Sigmoid colon (tissue), 7 donors: ENCODE results near the gene RELN. TPM values are rescaled to one million over a fixed set of nuclear protein-coding genes. Genes with fewer than 3 reads are reported as not detected.

Experiments
- DNase-seq: peaks from one replicate; pipeline ENCODE4 v3.0.0-alpha.2; 2019
- H3K27ac ChIP-seq, 4 donors: fragments of 200-600 bp; sonication (generic); one replicate each; pipeline ENCODE4 v1.5.1; 2016 to 2019; ENCODE audit warnings: mild to moderate bottlenecking in 1 of 4
- H3K27me3 ChIP-seq, 3 donors: fragments of 200-600 bp; sonication (generic); one replicate each; pipeline ENCODE4 v1.5.1; 2019; ENCODE audit warnings: mild to moderate bottlenecking in 1 of 3
- H3K36me3 ChIP-seq, 4 donors: fragments of 200-600 bp; sonication (generic); one replicate each; pipeline ENCODE4 v1.5.1; 2016 to 2019
- H3K4me1 ChIP-seq, 4 donors: fragments of 200-600 bp; sonication (generic); one replicate each; pipeline ENCODE4 v1.5.1; 2017 to 2019
- H3K4me3 ChIP-seq, 4 donors: fragments of 200-600 bp; sonication (generic); one replicate each; pipeline ENCODE4 v1.5.1; 2017 to 2019; ENCODE audit warnings: mild to moderate bottlenecking in 2 of 4, moderate library complexity in 1 of 4
- H3K9me3 ChIP-seq, 4 donors: fragments of 200-600 bp in 3 of 4; sonication (generic) in 3 of 4; one replicate each; pipeline versions ENCODE4 v1.5.1 to v1.6.1; 2013 to 2019
- EP300 ChIP-seq, 4 donors: sonication (generic); formaldehyde crosslinking; IDR thresholded peaks; one replicate each; pipeline ENCODE4 v1.6.1; 2017; ENCODE audit warnings: antibody characterized with exemption in 4 of 4
- POLR2A ChIP-seq, 2 donors: fragments of 450-650 bp; IDR thresholded peaks; one replicate each; pipeline ENCODE4 v1.6.1; 2016; ENCODE audit warnings: antibody characterized with exemption in 2 of 2, mild to moderate bottlenecking in 2 of 2, moderate library complexity in 2 of 2
- POLR2AphosphoS5 ChIP-seq, 4 donors: sonication (generic); formaldehyde crosslinking; IDR thresholded peaks; one replicate each; pipeline ENCODE4 v1.6.1; 2017; ENCODE audit warnings: antibody characterized with exemption in 4 of 4
- WGBS, 2 donors: extraction: QIAGEN DNeasy Blood & Tissue Kit; methylation state at CpG; one replicate each; pipeline ENCODE4 v1.1.7; 2013; 5-methylcytosine and 5-hydroxymethylcytosine counted together
- intact Hi-C: fragments of 100-400 bp; cut with DNase I; formaldehyde crosslinking; loops from one replicate; pipeline ENCODE4 v1.15.1; 2023
- polyA plus RNA-seq, 3 donors: library from polyadenylated mRNA; stranded (reverse); fragments of 200-250 nt; gene quantifications; one replicate each; pipeline ENCODE4 v1.2.3, GENCODE V29; 2013
- total RNA-seq, 4 donors: library from RNA; depleted of rRNA; stranded (reverse); fragments of >200 nt; gene quantifications; one replicate each; pipeline ENCODE4 v1.1.0, GENCODE V29; 2016
- TF ChIP-seq, protein P1 (sequence below), 4 experiments: fragments of 450-650 bp in 3 of 4; fragments of 200-600 bp in 1 of 4; IDR thresholded peaks; one replicate each; pipeline ENCODE4 v1.5.1; 2016 to 2019; ENCODE audit warnings: antibody characterized with exemption in 4 of 4, mild to moderate bottlenecking in 3 of 4, moderate library complexity in 2 of 4
- donor health status: healthy with polysubstance abuse.
- donor health status: Bipolar disorder and iron deficiency.
- donor health status: healthy.

Gene RELN
- total and polyA plus RNA-seq, 7 donors, result under 0.01 to 9.2 (median 4.3) TPM; not detected in 1

DNA sequence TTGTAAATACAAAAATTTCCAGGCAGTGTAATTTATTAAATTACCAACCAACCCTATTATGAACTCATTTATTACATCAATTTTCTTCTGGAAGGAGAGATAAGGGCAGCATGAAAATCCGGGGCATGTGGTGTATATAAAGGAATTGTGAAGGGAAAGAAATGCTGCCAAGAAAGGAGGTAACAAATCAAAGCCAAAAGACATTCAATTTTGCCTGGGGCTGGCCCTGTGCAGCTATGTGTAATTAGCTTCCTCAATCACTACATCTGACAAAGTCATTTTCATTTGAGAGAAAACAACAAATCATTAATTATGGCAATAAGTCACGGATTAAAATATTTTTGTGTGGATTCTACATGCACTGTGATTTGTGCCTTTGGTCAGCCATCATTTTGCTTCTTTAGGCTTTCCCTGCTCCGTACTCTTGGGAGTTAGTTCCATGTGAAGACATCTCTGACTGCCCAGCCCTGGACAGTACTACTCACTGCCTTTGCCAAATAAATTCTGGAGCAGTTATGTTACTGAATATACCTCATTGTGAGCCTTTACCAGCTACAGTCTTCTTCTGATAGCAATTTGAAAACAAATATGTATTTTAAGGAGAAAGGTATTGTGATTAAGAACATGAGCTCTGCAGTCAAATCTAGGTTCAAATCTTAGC is 191.7 kb downstream of the RELN start:
- DNase-seq, result no peak
- TF ChIP-seq POLR2A (IDR thresholded peaks at IDR 0.05) (no peak), EP300 (IDR thresholded peaks at IDR 0.05) (no peak), POLR2AphosphoS5 (IDR thresholded peaks at IDR 0.05) (no peak)
- TF ChIP-seq, protein P1, sequence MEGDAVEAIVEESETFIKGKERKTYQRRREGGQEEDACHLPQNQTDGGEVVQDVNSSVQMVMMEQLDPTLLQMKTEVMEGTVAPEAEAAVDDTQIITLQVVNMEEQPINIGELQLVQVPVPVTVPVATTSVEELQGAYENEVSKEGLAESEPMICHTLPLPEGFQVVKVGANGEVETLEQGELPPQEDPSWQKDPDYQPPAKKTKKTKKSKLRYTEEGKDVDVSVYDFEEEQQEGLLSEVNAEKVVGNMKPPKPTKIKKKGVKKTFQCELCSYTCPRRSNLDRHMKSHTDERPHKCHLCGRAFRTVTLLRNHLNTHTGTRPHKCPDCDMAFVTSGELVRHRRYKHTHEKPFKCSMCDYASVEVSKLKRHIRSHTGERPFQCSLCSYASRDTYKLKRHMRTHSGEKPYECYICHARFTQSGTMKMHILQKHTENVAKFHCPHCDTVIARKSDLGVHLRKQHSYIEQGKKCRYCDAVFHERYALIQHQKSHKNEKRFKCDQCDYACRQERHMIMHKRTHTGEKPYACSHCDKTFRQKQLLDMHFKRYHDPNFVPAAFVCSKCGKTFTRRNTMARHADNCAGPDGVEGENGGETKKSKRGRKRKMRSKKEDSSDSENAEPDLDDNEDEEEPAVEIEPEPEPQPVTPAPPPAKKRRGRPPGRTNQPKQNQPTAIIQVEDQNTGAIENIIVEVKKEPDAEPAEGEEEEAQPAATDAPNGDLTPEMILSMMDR (IDR thresholded peaks at IDR 0.05), result no peak
- no peaks in the 10 kb centered on the region for H3K27me3 ChIP-seq
- H3K27ac ChIP-seq, result no peak overlapping the region
- intact Hi-C loops, result no loop called here
- WGBS, 2 donors, result 62 to 75% methylated on average over 3 of the region's 3 CpGs
- H3K4me3 ChIP-seq, result no peak overlapping the region
- H3K4me1 ChIP-seq, result no peaks in the 10 kb centered on the region
- no peaks in the 10 kb centered on the region for H3K36me3 ChIP-seq
- H3K9me3 ChIP-seq, result no peaks in the 10 kb centered on the region

DNA sequence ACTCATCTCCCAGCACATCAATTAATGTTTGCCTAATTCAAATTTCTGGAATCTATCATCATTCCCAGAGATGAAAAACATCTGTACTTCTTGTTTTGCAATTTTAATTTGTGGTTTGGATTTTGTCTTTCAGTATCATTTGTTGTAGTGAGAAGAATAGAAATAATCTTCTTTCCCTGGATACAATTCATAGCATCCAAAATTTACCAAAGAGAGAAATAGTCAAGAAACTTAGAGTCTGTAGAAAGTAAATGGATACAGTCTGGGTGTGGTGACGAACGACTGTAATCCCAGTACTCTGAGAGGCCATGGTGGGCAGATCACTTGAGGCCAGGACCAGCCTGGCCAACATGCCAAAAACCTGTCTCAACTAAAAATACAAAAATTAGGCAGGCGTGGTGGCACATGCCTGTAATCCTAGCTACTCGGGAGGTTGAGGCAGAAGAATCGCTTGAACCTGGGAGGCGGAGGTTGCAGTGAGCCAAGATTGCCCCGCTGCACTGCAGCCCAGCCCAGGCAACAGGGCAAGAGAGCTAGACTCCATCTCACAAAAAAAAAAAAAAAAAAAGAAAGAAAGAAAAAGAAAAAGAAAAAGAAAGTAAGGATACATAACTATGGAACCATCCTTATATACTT is 193.0 kb downstream of the RELN start:
- intact Hi-C loops, result no loop called here
- Histone ChIP-seq H3K27ac (no peak overlapping the region), H3K36me3 (no peaks in the 10 kb centered on the region), H3K9me3 (peaks cover 0 to 3% (median 0%) of the 10 kb centered on the region in 4 donors), H3K27me3 (no peaks in the 10 kb centered on the region), H3K4me3 (no peak overlapping the region), H3K4me1 (no peaks in the 10 kb centered on the region)
- TF ChIP-seq, protein P1 (IDR thresholded peaks at IDR 0.05), result no peak
- TF ChIP-seq POLR2AphosphoS5 (IDR thresholded peaks at IDR 0.05), result no peak
- no peak for TF ChIP-seq EP300 (IDR thresholded peaks at IDR 0.05)
- no peak for TF ChIP-seq POLR2A (IDR thresholded peaks at IDR 0.05)
- WGBS, 2 donors, result 90 to 93% methylated on average over 7 of the region's 7 CpGs
- no peak for DNase-seq

DNA sequence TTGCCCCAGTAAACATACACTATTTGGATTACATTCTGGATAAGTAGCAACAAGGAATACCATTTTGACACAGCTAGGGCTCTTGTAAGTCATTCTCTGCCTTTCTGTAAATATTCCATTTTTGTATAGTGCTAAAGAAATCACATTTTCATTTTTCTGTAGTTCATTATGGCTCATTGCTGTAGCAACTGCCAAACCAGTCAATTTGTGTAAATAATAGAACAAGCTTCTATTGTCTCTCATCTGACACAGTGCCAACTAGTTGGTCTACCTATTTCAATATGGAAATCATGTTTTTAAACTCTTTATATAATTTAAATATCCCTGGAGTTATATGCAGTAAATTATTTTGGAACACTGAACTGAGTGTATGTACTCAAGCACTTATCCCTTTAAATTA is 193.7 kb downstream of the RELN start:
- no peaks in the 10 kb centered on the region for H3K36me3 ChIP-seq
- intact Hi-C loops, result no loop called here
- H3K9me3 ChIP-seq, result peaks cover 0 to 3% (median 0%) of the 10 kb centered on the region in 4 donors
- DNase-seq, result no peak
- no peak for TF ChIP-seq POLR2A (IDR thresholded peaks at IDR 0.05)
- no peak for TF ChIP-seq EP300 (IDR thresholded peaks at IDR 0.05)
- no peak for TF ChIP-seq POLR2AphosphoS5 (IDR thresholded peaks at IDR 0.05)
- TF ChIP-seq, protein P1 (IDR thresholded peaks at IDR 0.05), result no peak
- no peaks in the 10 kb centered on the region for H3K4me1 ChIP-seq
- no peaks in the 10 kb centered on the region for H3K27me3 ChIP-seq
- no peak overlapping the region for H3K27ac ChIP-seq
- H3K4me3 ChIP-seq, result no peak overlapping the region

DNA sequence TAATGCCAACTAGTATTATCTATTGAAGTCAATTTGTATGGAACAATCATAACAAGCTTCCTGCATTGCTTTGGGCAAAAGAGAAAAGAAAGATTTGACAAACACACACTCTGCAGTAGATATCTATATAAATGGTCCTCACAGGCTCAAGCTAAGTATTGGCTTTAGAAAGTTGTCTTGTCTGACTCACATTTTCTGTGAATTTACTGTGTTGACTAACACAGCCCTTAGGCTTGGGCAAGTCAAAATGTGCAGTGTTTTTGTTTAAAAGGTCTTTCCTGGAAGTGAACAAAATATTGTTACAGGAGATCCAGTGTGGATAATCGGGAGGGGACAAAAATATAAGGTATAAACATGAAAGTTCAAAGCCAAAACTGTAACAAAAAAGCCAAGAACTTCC is 194.4 kb downstream of the RELN start:
- no peaks in the 10 kb centered on the region for H3K36me3 ChIP-seq
- H3K9me3 ChIP-seq, result peaks cover 0 to 3% (median 0%) of the 10 kb centered on the region in 4 donors
- H3K27ac ChIP-seq, result no peak overlapping the region
- WGBS, 2 donors, result 51 to 74% methylated on average over 1 of the region's 1 CpG
- no peak for DNase-seq
- H3K4me3 ChIP-seq, result no peak overlapping the region
- H3K4me1 ChIP-seq, result no peaks in the 10 kb centered on the region
- no peaks in the 10 kb centered on the region for H3K27me3 ChIP-seq
- TF ChIP-seq POLR2AphosphoS5 (IDR thresholded peaks at IDR 0.05) (no peak), POLR2A (IDR thresholded peaks at IDR 0.05) (no peak), EP300 (IDR thresholded peaks at IDR 0.05) (no peak)
- TF ChIP-seq, protein P1 (IDR thresholded peaks at IDR 0.05), result no peak
- intact Hi-C loops, result no loop called here
